AG09309 (cell line): ENCODE results near the gene ALX4.
A peak's percentile ranks its signal among the peaks of the same experiment; 100 is the strongest.

Experiments used
- DNase-seq: peaks from one replicate; pipeline ENCODE4 v3.0.0-alpha.2; 2010; ENCODE audit warnings: low read depth
- H3K4me3 ChIP-seq: 2 replicates; pipeline ENCODE4 v1.5.1; 2011; ENCODE audit warnings: mild to moderate bottlenecking, low read depth, low read length, moderate library complexity; ENCODE audit not compliant: control insufficient read depth
- TF ChIP-seq, protein P1 (sequence below): IDR thresholded peaks from 2 replicates; pipeline ENCODE4 v1.5.1; 2011; ENCODE audit warnings: mild to moderate bottlenecking, low read depth, low read length, inconsistent platforms; ENCODE audit not compliant: insufficient read depth, control insufficient read depth; ENCODE audit errors: missing control alignments

The ALX4 gene

GRCh38 chr11:44312876-44313275 lies 2.9 kb upstream of the ALX4 start:
- TF ChIP-seq, protein P1, sequence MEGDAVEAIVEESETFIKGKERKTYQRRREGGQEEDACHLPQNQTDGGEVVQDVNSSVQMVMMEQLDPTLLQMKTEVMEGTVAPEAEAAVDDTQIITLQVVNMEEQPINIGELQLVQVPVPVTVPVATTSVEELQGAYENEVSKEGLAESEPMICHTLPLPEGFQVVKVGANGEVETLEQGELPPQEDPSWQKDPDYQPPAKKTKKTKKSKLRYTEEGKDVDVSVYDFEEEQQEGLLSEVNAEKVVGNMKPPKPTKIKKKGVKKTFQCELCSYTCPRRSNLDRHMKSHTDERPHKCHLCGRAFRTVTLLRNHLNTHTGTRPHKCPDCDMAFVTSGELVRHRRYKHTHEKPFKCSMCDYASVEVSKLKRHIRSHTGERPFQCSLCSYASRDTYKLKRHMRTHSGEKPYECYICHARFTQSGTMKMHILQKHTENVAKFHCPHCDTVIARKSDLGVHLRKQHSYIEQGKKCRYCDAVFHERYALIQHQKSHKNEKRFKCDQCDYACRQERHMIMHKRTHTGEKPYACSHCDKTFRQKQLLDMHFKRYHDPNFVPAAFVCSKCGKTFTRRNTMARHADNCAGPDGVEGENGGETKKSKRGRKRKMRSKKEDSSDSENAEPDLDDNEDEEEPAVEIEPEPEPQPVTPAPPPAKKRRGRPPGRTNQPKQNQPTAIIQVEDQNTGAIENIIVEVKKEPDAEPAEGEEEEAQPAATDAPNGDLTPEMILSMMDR = no peak
- no peak overlapping the region for H3K4me3 ChIP-seq
- no peak for DNase-seq

DNA sequence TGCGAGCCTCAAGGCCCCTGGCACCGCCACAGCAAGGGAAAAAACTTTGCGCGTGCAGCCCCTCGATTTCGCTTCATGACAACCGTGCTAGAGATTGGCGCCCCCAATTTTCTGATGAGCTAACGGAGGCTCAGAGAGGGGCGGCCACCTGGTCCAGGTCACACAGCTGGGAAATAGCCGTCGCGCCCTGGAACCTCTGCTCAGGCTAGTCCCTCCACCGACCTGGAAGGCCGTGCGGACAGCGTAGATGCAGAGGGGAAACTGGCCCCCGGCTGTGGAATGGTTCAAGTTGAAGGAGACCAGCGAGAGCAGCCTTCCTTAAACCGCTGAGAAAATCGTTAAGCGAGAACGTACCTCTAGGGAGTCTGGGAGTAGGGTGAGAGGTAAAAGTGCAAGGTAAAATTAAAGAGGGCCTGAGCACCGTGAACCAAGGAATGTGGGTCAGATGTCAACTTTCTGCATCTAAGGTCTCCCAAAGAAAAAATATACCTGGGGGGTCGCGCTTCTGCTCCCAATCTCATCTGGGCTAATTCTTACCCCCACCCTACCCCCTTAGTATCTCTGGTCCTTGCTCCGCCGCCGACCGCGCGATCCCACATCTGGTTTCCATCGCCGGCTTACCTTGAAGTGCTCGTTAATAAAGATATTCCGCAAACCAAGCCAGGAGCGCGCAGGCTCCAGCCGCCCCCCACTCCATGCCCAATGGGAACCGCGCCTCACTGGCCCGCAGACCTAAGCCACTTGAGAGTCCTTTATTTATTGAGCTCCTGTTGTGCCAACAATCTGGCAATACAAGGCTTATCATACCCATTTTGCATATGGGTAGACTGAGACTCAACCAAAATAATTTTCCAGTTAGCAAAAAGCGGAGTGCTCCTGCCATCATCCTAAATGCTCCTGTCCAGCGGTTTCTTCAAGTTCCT lies 1.7 kb upstream of the ALX4 start:
- no peak overlapping the region for H3K4me3 ChIP-seq
- TF ChIP-seq, protein P1 = no peak
- no peak for DNase-seq

DNA sequence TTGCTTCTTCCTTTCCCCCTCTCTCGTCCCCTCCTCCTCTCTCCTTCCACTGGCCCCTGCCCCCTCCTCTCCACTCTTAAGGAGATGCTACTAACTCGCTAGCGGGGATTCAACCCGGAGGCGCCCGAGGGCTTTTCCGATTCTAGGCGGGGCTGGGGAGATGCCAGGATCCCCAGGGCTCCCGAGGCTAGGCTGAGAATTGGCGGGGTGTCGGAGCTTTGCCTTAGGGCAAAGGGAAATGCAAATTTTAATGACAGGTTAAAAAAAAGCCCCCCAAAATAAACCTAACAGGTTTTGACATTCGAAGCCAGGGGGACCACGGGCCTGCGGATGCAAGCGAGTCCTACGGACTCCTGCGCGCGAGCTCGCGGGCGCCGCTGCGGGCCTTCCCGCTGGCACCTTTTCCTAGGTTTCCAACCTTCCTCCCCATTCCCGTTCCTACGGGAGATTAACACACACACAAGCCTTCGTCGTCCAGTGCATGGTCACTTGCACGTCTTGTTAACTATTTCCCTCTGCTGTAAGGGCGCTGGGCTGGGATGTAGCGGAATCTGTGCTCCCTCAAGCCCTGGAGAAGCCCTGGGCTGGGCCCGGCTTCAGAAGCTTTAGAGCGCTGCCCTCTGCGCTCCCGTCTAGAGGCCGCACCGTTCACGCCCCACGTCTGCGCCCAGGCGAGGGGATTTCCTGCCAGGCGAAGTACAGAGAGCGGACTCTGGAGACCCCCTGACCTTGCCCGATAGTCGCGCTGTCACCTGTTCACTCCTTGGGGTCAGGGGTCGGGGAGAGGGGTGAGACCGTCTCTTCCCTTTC lies 729 bp upstream of the ALX4 start:
- TF ChIP-seq, protein P1 = no peak
- DNase-seq = no peak
- peak overlapping the region; percentile 40 for H3K4me3 ChIP-seq

DNA sequence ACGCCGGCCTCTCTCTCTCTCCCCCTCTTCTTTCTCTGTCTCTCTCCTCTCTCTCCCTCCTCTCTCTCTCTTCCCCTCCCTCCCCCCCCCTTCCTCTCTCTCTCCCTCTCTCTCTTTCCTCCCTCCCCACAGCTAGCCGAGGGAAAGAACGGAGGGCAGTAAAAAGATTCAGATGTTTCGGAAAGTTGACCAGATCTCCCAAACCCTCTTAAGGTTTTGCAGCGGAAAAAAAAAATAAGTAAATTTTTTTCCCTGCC lies 195 bp upstream of the ALX4 start:
- TF ChIP-seq, protein P1 = no peak
- H3K4me3 ChIP-seq = peak overlapping the region; percentile 40

GRCh38 chr11:44308923-44309477 lies 939 bp downstream of the ALX4 start:
- TF ChIP-seq, protein P1 = no peak
- DNase-seq = no peak
- H3K4me3 ChIP-seq = peak overlapping the region; percentile 40

More for the DNA sequence above, 195 bp upstream of the ALX4 start:
- DNase-seq = no peak

GRCh38 chr11:44308256-44308922 lies 1.6 kb downstream of the ALX4 start:
- no peak for DNase-seq
- no peak overlapping the region for H3K4me3 ChIP-seq
- TF ChIP-seq, protein P1 = no peak
